ENCODE results near the gene PPM1F.
"Not testable (repeated sequence)": the region's sequence is repeated elsewhere in the genome, so short reads cannot be mapped to it uniquely, and the experiment has no call there.

- not testable (repeated sequence) for TF ChIP-seq CTCF (IDR thresholded peaks at IDR 0.05; ENCODE audit: poor library complexity, severe bottlenecking); SMC3 (conservative IDR thresholded peaks at IDR 0.05; ENCODE audit: poor library complexity); EP300 (conservative IDR thresholded peaks at IDR 0.05; ENCODE audit: poor library complexity, severe bottlenecking); TAF1 (IDR thresholded peaks at IDR 0.05; ENCODE audit: low read depth); EZH2 (IDR thresholded peaks at IDR 0.05; ENCODE audit: borderline replicate concordance, insufficient read depth, low read length, poor library complexity, severe bottlenecking); MXI1 (conservative IDR thresholded peaks at IDR 0.05; ENCODE audit: poor library complexity, severe bottlenecking); POLR2AphosphoS5 (IDR thresholded peaks at IDR 0.05)
- TF ChIP-seq, protein P1, sequence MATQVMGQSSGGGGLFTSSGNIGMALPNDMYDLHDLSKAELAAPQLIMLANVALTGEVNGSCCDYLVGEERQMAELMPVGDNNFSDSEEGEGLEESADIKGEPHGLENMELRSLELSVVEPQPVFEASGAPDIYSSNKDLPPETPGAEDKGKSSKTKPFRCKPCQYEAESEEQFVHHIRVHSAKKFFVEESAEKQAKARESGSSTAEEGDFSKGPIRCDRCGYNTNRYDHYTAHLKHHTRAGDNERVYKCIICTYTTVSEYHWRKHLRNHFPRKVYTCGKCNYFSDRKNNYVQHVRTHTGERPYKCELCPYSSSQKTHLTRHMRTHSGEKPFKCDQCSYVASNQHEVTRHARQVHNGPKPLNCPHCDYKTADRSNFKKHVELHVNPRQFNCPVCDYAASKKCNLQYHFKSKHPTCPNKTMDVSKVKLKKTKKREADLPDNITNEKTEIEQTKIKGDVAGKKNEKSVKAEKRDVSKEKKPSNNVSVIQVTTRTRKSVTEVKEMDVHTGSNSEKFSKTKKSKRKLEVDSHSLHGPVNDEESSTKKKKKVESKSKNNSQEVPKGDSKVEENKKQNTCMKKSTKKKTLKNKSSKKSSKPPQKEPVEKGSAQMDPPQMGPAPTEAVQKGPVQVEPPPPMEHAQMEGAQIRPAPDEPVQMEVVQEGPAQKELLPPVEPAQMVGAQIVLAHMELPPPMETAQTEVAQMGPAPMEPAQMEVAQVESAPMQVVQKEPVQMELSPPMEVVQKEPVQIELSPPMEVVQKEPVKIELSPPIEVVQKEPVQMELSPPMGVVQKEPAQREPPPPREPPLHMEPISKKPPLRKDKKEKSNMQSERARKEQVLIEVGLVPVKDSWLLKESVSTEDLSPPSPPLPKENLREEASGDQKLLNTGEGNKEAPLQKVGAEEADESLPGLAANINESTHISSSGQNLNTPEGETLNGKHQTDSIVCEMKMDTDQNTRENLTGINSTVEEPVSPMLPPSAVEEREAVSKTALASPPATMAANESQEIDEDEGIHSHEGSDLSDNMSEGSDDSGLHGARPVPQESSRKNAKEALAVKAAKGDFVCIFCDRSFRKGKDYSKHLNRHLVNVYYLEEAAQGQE (IDR thresholded peaks at IDR 0.05; ENCODE audit: borderline replicate concordance), result not testable (repeated sequence)
Measured at GRCh38 chr22:21874953-21875352, 77.7 kb downstream of the PPM1F start.

Data from neural cell (in vitro differentiated cells).